ENCODE results near the gene SNX5. TPM values are rescaled to one million over a fixed set of nuclear protein-coding genes. Genes with fewer than 3 reads are reported as not detected.

SNX5 gene
- total and polyA plus RNA-seq, 9 of the 15 experiments (the other 6 are each of a cell fraction or from before 2014, with no cell fraction given), result 53.5 to 276 (median 160) TPM

DNA sequence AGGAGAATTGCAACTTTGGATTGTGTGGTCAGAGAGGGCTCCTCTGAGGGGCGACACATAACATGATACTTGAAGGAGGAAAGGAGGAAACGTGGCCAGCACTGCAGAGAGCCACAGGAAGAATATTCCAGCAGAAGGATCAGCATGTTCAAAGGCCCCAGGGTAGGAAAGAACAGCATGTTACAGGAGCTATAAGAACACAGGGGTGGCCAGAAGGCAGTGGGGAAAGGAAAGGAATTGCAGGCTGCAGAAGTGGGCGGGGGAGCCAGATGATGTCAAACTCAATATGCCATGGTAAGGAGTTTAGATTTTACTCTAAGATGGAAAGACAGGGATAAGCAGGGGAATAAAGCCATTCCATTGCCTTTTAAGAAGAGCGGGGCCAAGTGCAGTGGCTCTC is 31.0 kb upstream of the SNX5 start:
- no TSS peak for BruUV-seq (replicated peaks)
- no peaks in the 10 kb centered on the region for H3K79me2 ChIP-seq (ENCODE audit: control insufficient read depth, insufficient read depth, low read length)
- no peak overlapping the region for H3K4me2 ChIP-seq (ENCODE audit: insufficient read depth, low read length)
- ATAC-seq (no peak), DNase-seq (ENCODE audit: extremely low read depth in 1 of 4, low spot score in 3 of 4) (no peak), FAIRE-seq (no peak)
- intact Hi-C loops (cut with micrococcal nuclease) (loop anchor here (5.0 to 10.0 kb wide), 5 partner anchors 105 to 495 kb away; partner anchors contain the start of genes BFSP1 and RRBP1), in situ Hi-C loops (cut with MboI) (no loop called here)
- no peaks in the 10 kb centered on the region for H3K9me3 ChIP-seq (replicated peaks; ENCODE audit: control insufficient read depth, insufficient read depth, low read depth, low read length)
- H3K27ac ChIP-seq (ENCODE audit: extremely low read depth, low read depth, low read length), result no peak overlapping the region
- peaks cover 6 to 7% of the 10 kb centered on the region in 2 experiments; a peak in 3 of 5 replicates for H3K27me3 ChIP-seq (ENCODE audit: control insufficient read depth in 2 of 2, insufficient read depth in 2 of 2, low read length in 2 of 2)
- no peaks in the 10 kb centered on the region; a peak in 1 of 5 replicates for H3K4me1 ChIP-seq (replicated peaks in 1 of 2; ENCODE audit: control insufficient read depth in 2 of 2, insufficient read depth in 2 of 2, low read length in 2 of 2)
- ChIA-PET POLR2A (no interaction called here), CTCF (ENCODE audit: low intra/inter-chr PET ratio) (no interaction called here)
- H3K9me1 ChIP-seq (ENCODE audit: control insufficient read depth, insufficient read depth, low read length), result no peaks in the 10 kb centered on the region
- no peak for TF ChIP-seq DACH1 (IDR thresholded peaks at IDR 0.05; ENCODE audit: partially characterized antibody)
- no peak for TF ChIP-seq NR2C1 (IDR thresholded peaks at IDR 0.05)
- TF ChIP-seq NR2C1 (tag; IDR thresholded peaks at IDR 0.05), result no peak
- TF ChIP-seq ETV1 (tag; conservative IDR thresholded peaks at IDR 0.05; ENCODE audit: low read depth), result no peak
- TF ChIP-seq EP400 (IDR thresholded peaks at IDR 0.05), result no peak
- TF ChIP-seq NR2C2 (CRISPR knock-in tag; IDR thresholded peaks at IDR 0.05), result no peak
- no peak for TF ChIP-seq NR2C2 (tag; IDR thresholded peaks at IDR 0.05)
- no peak for TF ChIP-seq HDAC2 (IDR thresholded peaks at IDR 0.05)
- TF ChIP-seq, protein P1, sequence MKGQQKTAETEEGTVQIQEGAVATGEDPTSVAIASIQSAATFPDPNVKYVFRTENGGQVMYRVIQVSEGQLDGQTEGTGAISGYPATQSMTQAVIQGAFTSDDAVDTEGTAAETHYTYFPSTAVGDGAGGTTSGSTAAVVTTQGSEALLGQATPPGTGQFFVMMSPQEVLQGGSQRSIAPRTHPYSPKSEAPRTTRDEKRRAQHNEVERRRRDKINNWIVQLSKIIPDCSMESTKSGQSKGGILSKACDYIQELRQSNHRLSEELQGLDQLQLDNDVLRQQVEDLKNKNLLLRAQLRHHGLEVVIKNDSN (CRISPR knock-in tag; IDR thresholded peaks at IDR 0.05), result no peak
- no peak for TF ChIP-seq ESRRB (CRISPR knock-in tag; IDR thresholded peaks at IDR 0.05; ENCODE audit: borderline replicate concordance)
- TF ChIP-seq PHTF2 (CRISPR knock-in tag; IDR thresholded peaks at IDR 0.05), result no peak
- no peak for TF ChIP-seq PHF21A (IDR thresholded peaks at IDR 0.05; ENCODE audit: borderline replicate concordance, low read depth)
- TF ChIP-seq NFYB (IDR thresholded peaks at IDR 0.05; ENCODE audit: extremely low read depth, insufficient read length), result no peak
- TF ChIP-seq, protein P2, sequence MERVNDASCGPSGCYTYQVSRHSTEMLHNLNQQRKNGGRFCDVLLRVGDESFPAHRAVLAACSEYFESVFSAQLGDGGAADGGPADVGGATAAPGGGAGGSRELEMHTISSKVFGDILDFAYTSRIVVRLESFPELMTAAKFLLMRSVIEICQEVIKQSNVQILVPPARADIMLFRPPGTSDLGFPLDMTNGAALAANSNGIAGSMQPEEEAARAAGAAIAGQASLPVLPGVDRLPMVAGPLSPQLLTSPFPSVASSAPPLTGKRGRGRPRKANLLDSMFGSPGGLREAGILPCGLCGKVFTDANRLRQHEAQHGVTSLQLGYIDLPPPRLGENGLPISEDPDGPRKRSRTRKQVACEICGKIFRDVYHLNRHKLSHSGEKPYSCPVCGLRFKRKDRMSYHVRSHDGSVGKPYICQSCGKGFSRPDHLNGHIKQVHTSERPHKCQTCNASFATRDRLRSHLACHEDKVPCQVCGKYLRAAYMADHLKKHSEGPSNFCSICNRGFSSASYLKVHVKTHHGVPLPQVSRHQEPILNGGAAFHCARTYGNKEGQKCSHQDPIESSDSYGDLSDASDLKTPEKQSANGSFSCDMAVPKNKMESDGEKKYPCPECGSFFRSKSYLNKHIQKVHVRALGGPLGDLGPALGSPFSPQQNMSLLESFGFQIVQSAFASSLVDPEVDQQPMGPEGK (CRISPR knock-in tag; IDR thresholded peaks at IDR 0.05; ENCODE audit: borderline replicate concordance), result no peak
- TF ChIP-seq TAF15 (IDR thresholded peaks at IDR 0.05; ENCODE audit: low read depth, low read length), result no peak
- no peak for TF ChIP-seq YY1 (IDR thresholded peaks at IDR 0.05; ENCODE audit: borderline replicate concordance in 1 of 3, control insufficient read depth in 1 of 3, extremely low read depth in 1 of 3, insufficient read depth in 3 of 3, insufficient read length in 1 of 3, insufficient replicate concordance in 2 of 3, low read depth in 1 of 3, low read length in 2 of 3)
- TF ChIP-seq, protein P3, sequence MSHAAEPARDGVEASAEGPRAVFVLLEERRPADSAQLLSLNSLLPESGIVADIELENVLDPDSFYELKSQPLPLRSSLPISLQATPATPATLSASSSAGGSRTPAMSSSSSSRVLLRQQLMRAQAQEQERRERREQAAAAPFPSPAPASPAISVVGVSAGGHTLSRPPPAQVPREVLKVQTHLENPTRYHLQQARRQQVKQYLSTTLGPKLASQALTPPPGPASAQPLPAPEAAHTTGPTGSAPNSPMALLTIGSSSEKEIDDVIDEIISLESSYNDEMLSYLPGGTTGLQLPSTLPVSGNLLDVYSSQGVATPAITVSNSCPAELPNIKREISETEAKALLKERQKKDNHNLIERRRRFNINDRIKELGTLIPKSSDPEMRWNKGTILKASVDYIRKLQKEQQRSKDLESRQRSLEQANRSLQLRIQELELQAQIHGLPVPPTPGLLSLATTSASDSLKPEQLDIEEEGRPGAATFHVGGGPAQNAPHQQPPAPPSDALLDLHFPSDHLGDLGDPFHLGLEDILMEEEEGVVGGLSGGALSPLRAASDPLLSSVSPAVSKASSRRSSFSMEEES (CRISPR knock-in tag; IDR thresholded peaks at IDR 0.05), result no peak
- no peak for TF ChIP-seq ETV5 (CRISPR knock-in tag; IDR thresholded peaks at IDR 0.05; ENCODE audit: low read depth)
- 29% methylated on average over 4 of the region's 4 CpGs for WGBS (ENCODE audit: insufficient coverage, low coverage, missing lambda C conversion rate)
- H4K20me1 ChIP-seq (replicated peaks; ENCODE audit: control insufficient read depth, insufficient read depth, low read length), result no peaks in the 10 kb centered on the region
- H3K4me3 ChIP-seq, result no peak overlapping the region
- H2AFZ ChIP-seq (ENCODE audit: low read depth, low read length), result no peak overlapping the region
- H3K36me3 ChIP-seq (ENCODE audit: control insufficient read depth, insufficient read depth, low read length), result no peaks in the 10 kb centered on the region
- no peak overlapping the region for H3K9ac ChIP-seq (ENCODE audit: insufficient read depth in 1 of 2, low read depth in 2 of 2, low read length in 2 of 2)

All from K562 (cell line).